Fibroblast of lung (primary cell): ENCODE data around the gene SLIT1. TPM values are rescaled to one million over a fixed set of nuclear protein-coding genes. Genes with fewer than 3 reads are reported as not detected.

Experiments used
- DNase-seq, 2 donors: peaks; one replicate each; pipeline versions ENCODE4 v3.0.0 to v3.0.0-alpha.2; 2010; ENCODE audit warnings: low read depth in 2 of 2
- H2AFZ ChIP-seq: 2 replicates; pipeline ENCODE4 v1.5.1; 2012; ENCODE audit warnings: low read length, control low read depth, inconsistent platforms
- H3K27ac ChIP-seq: 2 replicates; pipeline ENCODE4 v1.5.1; 2011; ENCODE audit warnings: low read length, control low read depth; ENCODE audit not compliant: insufficient read depth
- H3K27me3 ChIP-seq: 2 replicates; pipeline ENCODE4 v1.5.1; 2011; ENCODE audit warnings: mild to moderate bottlenecking, low read length; ENCODE audit not compliant: control insufficient read depth, insufficient read depth
- H3K36me3 ChIP-seq: 2 replicates; pipeline ENCODE4 v1.5.1; 2011; ENCODE audit warnings: low read length; ENCODE audit not compliant: control insufficient read depth, insufficient read depth
- H3K4me1 ChIP-seq: 2 replicates; pipeline ENCODE4 v1.5.1; 2011; ENCODE audit warnings: low read length; ENCODE audit not compliant: control insufficient read depth, insufficient read depth; ENCODE audit errors: extremely low read depth
- H3K4me2 ChIP-seq: 2 replicates; pipeline ENCODE4 v1.5.1; 2011; ENCODE audit warnings: low read length, control low read depth; ENCODE audit not compliant: insufficient read depth; ENCODE audit errors: extremely low read depth
- H3K4me3 ChIP-seq, 4 experiments: fragments of 200-600 bp in 1 of 4; sonication (generic) in 1 of 4; replicated peaks in 1 of 4; 2 replicates each; pipeline ENCODE4 v1.5.1; 2011 to 2016; ENCODE audit warnings: low read length in 4 of 4, low read depth in 3 of 4, mild to moderate bottlenecking in 3 of 4, control low read depth in 2 of 4, inconsistent platforms in 1 of 4, mixed read lengths in 1 of 4; ENCODE audit not compliant: insufficient read depth in 1 of 4; ENCODE audit errors: control extremely low read depth in 1 of 4
- H3K79me2 ChIP-seq: 2 replicates; pipeline ENCODE4 v1.5.1; 2012; ENCODE audit warnings: mild to moderate bottlenecking, low read length, inconsistent platforms; ENCODE audit not compliant: control insufficient read depth, insufficient read depth
- H3K9ac ChIP-seq: 2 replicates; pipeline ENCODE4 v1.5.1; 2011; ENCODE audit warnings: mild to moderate bottlenecking, low read length, control low read depth; ENCODE audit not compliant: insufficient read depth
- H3K9me3 ChIP-seq: 2 replicates; pipeline ENCODE4 v1.5.1; 2012; ENCODE audit warnings: low read depth, low read length; ENCODE audit not compliant: control insufficient read depth, insufficient read depth
- H4K20me1 ChIP-seq: 2 replicates; pipeline ENCODE4 v1.5.1; 2011; ENCODE audit warnings: low read length; ENCODE audit not compliant: control insufficient read depth, insufficient read depth; ENCODE audit errors: extremely low read depth
- EZH2 ChIP-seq: IDR thresholded peaks from 2 replicates; pipeline ENCODE4 v1.5.1; 2012; ENCODE audit warnings: low read length, control low read depth, mild to moderate bottlenecking; ENCODE audit errors: missing control alignments
- polyA plus RNA-seq, 2 donors: library from polyadenylated mRNA; depleted of rRNA in 1 of 2; stranded (reverse) in 1 of 2; unstranded in 1 of 2; fragments of >200 nt; gene quantifications; 2 replicates each; pipeline ENCODE4 v1.2.1, GENCODE V29; 2011 to 2012; ENCODE audit warnings: missing spikeins in 1 of 2
- total RNA-seq: library from RNA; depleted of rRNA; stranded (reverse); fragments of >200 nt; gene quantifications from 2 replicates; pipeline ENCODE4 v1.2.1, GENCODE V29; 2014
- TF ChIP-seq, protein P1 (sequence below), 2 donors: IDR thresholded peaks in 1 of 2; conservative IDR thresholded peaks in 1 of 2; 1 replicate in 1 of 2; 2 replicates in 1 of 2; pipeline ENCODE4 v1.5.1; 2011 to 2012; ENCODE audit warnings: low read length in 2 of 2, control low read depth in 1 of 2, inconsistent platforms in 1 of 2, low read depth in 1 of 2, mild to moderate bottlenecking in 1 of 2

SLIT1 gene
- total and polyA plus RNA-seq, 2 donors (not counting 1 experiment from before 2014, with no cell fraction given): 0.02 to 0.17 TPM

DNA sequence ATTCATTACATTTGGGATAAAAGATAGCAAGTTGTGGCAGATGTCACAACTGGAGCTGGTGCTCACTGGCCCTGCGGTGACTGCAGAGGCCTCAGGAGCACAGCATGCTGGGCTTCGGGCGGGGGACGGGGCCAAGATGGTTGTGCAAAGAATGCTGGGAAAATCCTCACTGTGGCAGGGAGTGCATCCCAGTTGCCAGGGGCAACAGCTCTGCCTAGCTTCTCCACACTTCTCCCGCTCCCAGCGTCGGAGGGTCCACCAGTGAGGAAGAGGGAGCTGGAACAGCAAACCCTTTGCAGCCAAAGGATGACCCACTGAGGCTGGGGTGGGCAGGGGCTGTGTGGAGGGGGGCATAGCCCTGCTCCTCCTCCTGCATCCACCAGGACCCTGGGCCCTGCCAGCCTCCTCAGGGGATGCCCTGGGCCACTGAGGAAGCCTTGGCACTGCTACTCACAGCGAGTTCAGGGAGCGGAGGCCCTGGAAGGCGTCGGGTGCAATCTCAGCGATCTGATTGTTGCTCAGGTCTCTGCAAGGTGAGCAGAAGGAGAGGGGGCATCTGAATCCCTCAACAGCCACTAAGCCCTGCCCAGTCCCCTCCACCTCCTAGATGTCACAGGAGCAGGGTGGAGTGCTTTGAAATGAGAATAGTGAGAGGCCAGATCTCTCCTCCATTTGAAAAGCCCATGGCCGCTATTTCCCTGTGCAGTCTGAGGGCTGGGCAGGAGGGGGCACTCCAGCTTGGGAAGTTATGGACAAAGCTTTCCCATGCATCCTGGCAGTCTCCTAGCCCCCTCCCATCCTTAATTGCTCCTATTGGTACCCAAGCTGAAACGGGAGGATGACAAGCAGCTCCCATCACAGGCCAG lies 126.5 kb downstream of the SLIT1 start:
- no peaks in the 10 kb centered on the region for H3K27me3 ChIP-seq
- no peaks in the 10 kb centered on the region for H3K36me3 ChIP-seq
- H4K20me1 ChIP-seq: no peaks in the 10 kb centered on the region
- H3K9ac ChIP-seq: no peak overlapping the region
- H3K4me3 ChIP-seq: no peak overlapping the region
- no peaks in the 10 kb centered on the region for H3K9me3 ChIP-seq
- H3K79me2 ChIP-seq: no peaks in the 10 kb centered on the region
- no peak for DNase-seq
- H3K4me1 ChIP-seq: no peaks in the 10 kb centered on the region
- TF ChIP-seq, protein P1, sequence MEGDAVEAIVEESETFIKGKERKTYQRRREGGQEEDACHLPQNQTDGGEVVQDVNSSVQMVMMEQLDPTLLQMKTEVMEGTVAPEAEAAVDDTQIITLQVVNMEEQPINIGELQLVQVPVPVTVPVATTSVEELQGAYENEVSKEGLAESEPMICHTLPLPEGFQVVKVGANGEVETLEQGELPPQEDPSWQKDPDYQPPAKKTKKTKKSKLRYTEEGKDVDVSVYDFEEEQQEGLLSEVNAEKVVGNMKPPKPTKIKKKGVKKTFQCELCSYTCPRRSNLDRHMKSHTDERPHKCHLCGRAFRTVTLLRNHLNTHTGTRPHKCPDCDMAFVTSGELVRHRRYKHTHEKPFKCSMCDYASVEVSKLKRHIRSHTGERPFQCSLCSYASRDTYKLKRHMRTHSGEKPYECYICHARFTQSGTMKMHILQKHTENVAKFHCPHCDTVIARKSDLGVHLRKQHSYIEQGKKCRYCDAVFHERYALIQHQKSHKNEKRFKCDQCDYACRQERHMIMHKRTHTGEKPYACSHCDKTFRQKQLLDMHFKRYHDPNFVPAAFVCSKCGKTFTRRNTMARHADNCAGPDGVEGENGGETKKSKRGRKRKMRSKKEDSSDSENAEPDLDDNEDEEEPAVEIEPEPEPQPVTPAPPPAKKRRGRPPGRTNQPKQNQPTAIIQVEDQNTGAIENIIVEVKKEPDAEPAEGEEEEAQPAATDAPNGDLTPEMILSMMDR (conservative IDR thresholded peaks at IDR 0.05 in 1 of 2, IDR thresholded peaks at IDR 0.05 in 1 of 2; ENCODE audit: low read depth in 1 of 2, low read length in 2 of 2): no peak
- TF ChIP-seq EZH2: no peak
- H3K27ac ChIP-seq: no peak overlapping the region
- H3K4me2 ChIP-seq: no peak overlapping the region
- no peak overlapping the region for H2AFZ ChIP-seq

DNA sequence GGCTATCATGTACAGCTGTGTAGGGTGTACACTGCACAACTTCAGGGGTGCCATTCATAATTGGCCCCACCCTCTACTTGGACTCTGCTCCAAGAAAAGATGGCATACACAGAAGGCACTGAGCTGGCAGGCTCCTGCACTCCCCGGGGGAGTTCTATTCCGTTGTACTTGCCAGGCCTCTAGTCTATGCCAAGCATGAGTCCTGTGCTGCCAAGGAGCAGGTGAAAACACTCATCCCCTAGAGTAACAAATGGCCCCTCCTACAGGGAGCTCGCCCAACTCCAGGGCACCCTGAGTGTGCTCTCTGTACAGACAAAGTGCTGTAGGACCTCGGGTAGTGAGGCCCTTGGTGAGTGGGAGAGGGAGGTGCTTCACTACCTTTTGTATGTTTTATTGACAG lies 127.2 kb downstream of the SLIT1 start:
- H2AFZ ChIP-seq: no peak overlapping the region
- H3K36me3 ChIP-seq: no peaks in the 10 kb centered on the region
- no peaks in the 10 kb centered on the region for H3K79me2 ChIP-seq
- H4K20me1 ChIP-seq: no peaks in the 10 kb centered on the region
- H3K9me3 ChIP-seq: no peaks in the 10 kb centered on the region
- H3K4me1 ChIP-seq: no peaks in the 10 kb centered on the region
- H3K4me3 ChIP-seq: no peak overlapping the region
- TF ChIP-seq EZH2: no peak
- TF ChIP-seq, protein P1 (conservative IDR thresholded peaks at IDR 0.05 in 1 of 2, IDR thresholded peaks at IDR 0.05 in 1 of 2; ENCODE audit: low read depth in 1 of 2, low read length in 2 of 2): no peak
- no peak overlapping the region for H3K9ac ChIP-seq
- no peak overlapping the region for H3K4me2 ChIP-seq
- no peak overlapping the region for H3K27ac ChIP-seq
- DNase-seq: no peak
- H3K27me3 ChIP-seq: no peaks in the 10 kb centered on the region

DNA sequence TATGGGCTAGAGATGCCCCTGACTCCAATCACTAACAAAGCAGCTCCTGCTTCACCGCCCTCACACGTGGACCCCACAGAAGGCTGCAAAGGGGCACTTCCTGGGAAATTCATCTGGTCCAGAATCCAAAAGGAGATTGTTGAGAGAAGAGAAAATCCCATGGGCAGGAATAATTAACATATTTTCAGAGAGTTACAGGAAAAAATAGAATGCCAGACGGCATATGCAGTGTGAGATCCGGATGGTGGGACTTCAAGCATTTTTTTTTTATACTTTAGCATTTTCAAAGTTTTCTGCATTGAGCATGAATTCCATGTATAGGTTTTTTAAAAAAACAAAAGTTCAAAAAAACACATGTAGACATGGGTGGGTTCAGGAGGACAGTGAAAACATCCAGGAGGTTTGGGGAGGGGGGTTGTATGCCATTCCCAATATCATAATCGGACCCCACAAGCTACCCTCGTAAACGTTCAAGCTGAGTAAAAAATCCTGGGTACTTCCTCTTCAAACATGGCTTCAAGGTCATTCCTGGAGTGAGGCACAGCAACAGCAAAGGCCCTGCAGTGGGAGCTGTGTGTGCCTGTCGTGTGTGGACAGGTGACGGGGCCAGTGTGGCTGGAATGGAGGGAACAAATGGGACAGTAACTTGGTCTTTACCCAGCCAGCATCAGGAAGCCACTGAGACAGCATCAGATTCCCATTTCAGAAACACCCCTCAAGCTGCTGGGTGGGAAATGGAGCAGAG lies 128.1 kb downstream of the SLIT1 start:
- no peak overlapping the region for H2AFZ ChIP-seq

More for the DNA sequence above, 128.1 kb downstream of the SLIT1 start:
- Histone ChIP-seq H4K20me1 (no peaks in the 10 kb centered on the region), H3K9me3 (no peaks in the 10 kb centered on the region), H3K27me3 (no peaks in the 10 kb centered on the region), H3K36me3 (no peaks in the 10 kb centered on the region), H3K27ac (no peak overlapping the region), H3K4me1 (no peaks in the 10 kb centered on the region), H3K79me2 (no peaks in the 10 kb centered on the region), H3K4me2 (no peak overlapping the region), H3K4me3 (no peak overlapping the region), H3K9ac (no peak overlapping the region)
- DNase-seq: no peak
- no peak for TF ChIP-seq EZH2
- TF ChIP-seq, protein P1 (conservative IDR thresholded peaks at IDR 0.05 in 1 of 2, IDR thresholded peaks at IDR 0.05 in 1 of 2; ENCODE audit: low read depth in 1 of 2, low read length in 2 of 2): no peak
